ENCODE results near the gene ENOX1. TPM values are rescaled to one million over a fixed set of nuclear protein-coding genes. Genes with fewer than 3 reads are reported as not detected.

ENOX1 gene
- total RNA-seq, 1 experiment from 2014 or later = 0.35 TPM

DNA sequence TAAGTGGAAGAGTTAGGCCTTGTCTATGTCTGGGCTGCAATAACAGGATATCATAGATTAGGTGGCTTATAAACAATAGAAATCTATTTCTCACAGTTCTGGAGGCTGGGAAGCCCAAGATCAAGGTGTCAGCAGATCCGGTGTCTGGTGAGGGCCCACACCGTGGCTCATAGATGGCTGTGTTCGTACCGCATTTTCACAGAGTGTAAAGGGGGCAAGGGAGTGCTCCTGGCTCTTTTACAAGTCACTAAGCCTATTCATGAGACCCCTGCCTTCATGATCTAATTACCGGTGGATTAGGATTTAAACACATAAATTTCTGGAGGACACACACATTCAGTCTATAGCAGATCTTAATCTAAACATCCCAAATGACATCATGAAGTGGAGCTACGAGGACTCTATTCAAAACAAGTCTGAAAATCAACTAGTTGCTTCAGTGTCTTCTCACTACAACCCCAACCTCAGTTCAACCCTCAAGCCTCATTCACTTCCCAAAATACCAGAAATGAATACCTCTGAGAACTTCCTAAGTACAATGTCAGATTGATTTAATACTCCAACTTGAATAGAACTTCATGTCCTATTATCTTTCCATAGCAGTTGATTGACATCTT, 23.5 kb downstream of the ENOX1 start:
- Histone ChIP-seq H3K79me2 (ENCODE audit: low read depth) (no peaks in the 10 kb centered on the region), H4K20me1 (ENCODE audit: insufficient read depth) (no peaks in the 10 kb centered on the region), H3K4me3 (no peak overlapping the region), H3K9me2 (ENCODE audit: insufficient read depth) (no peaks in the 10 kb centered on the region), H3K36me3 (ENCODE audit: low read depth) (no peaks in the 10 kb centered on the region), H3K9me3 (ENCODE audit: insufficient read depth, low read depth) (no peaks in the 10 kb centered on the region), H3K27me3 (ENCODE audit: insufficient read depth, low read depth) (no peaks in the 10 kb centered on the region), H3F3A (ENCODE audit: insufficient read depth, low read depth) (no peaks in the 10 kb centered on the region), H3K27ac (no peak overlapping the region), H3K4me2 (no peak overlapping the region), H2AFZ (no peak overlapping the region), H3K4me1 (replicated peaks; ENCODE audit: insufficient read depth) (no peaks in the 10 kb centered on the region)
- intact Hi-C loops (cut with micrococcal nuclease; ENCODE audit: unreplicated experiment) = no loop called here
- TF ChIP-seq, protein P1, sequence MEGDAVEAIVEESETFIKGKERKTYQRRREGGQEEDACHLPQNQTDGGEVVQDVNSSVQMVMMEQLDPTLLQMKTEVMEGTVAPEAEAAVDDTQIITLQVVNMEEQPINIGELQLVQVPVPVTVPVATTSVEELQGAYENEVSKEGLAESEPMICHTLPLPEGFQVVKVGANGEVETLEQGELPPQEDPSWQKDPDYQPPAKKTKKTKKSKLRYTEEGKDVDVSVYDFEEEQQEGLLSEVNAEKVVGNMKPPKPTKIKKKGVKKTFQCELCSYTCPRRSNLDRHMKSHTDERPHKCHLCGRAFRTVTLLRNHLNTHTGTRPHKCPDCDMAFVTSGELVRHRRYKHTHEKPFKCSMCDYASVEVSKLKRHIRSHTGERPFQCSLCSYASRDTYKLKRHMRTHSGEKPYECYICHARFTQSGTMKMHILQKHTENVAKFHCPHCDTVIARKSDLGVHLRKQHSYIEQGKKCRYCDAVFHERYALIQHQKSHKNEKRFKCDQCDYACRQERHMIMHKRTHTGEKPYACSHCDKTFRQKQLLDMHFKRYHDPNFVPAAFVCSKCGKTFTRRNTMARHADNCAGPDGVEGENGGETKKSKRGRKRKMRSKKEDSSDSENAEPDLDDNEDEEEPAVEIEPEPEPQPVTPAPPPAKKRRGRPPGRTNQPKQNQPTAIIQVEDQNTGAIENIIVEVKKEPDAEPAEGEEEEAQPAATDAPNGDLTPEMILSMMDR (conservative IDR thresholded peaks at IDR 0.05) = no peak
- TF ChIP-seq EZH2 (IDR thresholded peaks at IDR 0.05; ENCODE audit: low read depth) = no peak
- POLR2A ChIA-PET (ENCODE audit: unreplicated experiment) = no interaction called here
- CTCF ChIA-PET = no interaction called here
- BruUV-seq (replicated peaks) = no TSS peak
- DNase-seq = no peak

DNA sequence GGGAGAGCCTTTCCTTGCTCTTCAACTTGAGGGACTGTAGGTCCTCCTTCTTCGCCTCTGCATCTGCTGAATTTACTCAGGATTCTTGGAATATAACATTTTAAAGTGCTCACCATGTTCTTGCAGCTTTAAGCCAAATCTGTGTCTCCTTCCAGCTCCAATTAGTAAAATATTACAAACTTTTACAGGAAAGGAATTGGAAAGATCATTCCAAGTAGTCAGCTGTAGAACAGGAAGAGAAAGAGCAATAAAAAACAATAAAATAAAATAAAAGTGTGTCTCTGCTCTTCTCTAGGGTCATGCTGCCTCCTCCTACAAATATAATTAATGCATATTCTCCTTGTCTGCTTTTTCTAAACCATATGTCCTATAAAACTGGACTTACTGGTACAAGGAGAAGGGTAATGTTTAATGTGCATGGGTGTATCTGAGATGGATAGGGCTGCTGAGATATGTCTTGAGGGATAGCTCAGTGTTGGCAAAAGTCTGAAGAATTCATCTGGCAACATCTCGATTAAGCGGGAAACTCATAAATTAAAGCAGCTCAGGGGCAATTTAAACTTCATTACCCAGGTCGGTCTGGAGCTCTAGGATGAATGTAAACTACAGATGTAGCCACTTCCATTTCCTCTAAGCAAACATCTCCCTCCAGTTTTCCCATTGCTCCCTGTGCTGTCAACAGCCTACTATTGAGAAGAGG, 25.0 kb downstream of the ENOX1 start:
- no peak overlapping the region for H2AFZ ChIP-seq
- intact Hi-C loops (cut with micrococcal nuclease; ENCODE audit: unreplicated experiment) = no loop called here
- H3K27me3 ChIP-seq (ENCODE audit: insufficient read depth, low read depth) = no peaks in the 10 kb centered on the region
- CTCF ChIA-PET = no interaction called here
- no peak for DNase-seq
- no TSS peak for BruUV-seq (replicated peaks)
- H3K9me3 ChIP-seq (ENCODE audit: insufficient read depth, low read depth) = no peaks in the 10 kb centered on the region
- H3K27ac ChIP-seq = no peak overlapping the region
- no peak for TF ChIP-seq EZH2 (IDR thresholded peaks at IDR 0.05; ENCODE audit: low read depth)
- TF ChIP-seq, protein P1 (conservative IDR thresholded peaks at IDR 0.05) = no peak
- H3K79me2 ChIP-seq (ENCODE audit: low read depth) = no peaks in the 10 kb centered on the region
- no peaks in the 10 kb centered on the region for H3K36me3 ChIP-seq (ENCODE audit: low read depth)
- H4K20me1 ChIP-seq (ENCODE audit: insufficient read depth) = no peaks in the 10 kb centered on the region
- no peak overlapping the region for H3K4me2 ChIP-seq
- no peak overlapping the region for H3K4me3 ChIP-seq
- H3K4me1 ChIP-seq (replicated peaks; ENCODE audit: insufficient read depth) = no peaks in the 10 kb centered on the region
- H3F3A ChIP-seq (ENCODE audit: insufficient read depth, low read depth) = no peaks in the 10 kb centered on the region
- POLR2A ChIA-PET (ENCODE audit: unreplicated experiment) = interaction anchor here (0.6 kb wide), 1 partner anchor 76 kb away, joined by 6 read pairs; no protein-coding TSS in a partner anchor
- H3K9me2 ChIP-seq (ENCODE audit: insufficient read depth) = no peaks in the 10 kb centered on the region

DNA sequence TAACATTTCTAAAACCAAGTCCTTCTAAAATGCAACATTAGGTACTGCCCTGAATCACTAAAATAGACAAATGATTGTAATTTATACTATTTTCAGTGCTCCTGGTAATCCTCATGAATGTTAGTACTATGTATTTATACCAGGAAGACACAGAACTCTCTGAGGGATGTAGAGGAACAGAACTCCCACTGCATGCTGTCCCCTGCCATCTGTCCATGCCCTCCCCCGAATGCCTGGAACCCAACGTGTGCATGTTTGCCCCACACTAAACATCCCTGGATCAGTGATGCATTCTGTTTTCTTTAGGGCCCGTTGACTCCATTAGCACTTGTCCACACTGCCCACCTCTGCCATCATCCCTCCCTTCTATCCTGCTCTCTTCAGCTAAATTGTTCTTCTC, 26.5 kb downstream of the ENOX1 start:
- TF ChIP-seq, protein P1 (conservative IDR thresholded peaks at IDR 0.05) = no peak
- TF ChIP-seq EZH2 (IDR thresholded peaks at IDR 0.05; ENCODE audit: low read depth) = no peak
- Histone ChIP-seq H3K36me3 (ENCODE audit: low read depth) (no peaks in the 10 kb centered on the region), H3K27me3 (ENCODE audit: insufficient read depth, low read depth) (no peaks in the 10 kb centered on the region), H3K9me3 (ENCODE audit: insufficient read depth, low read depth) (no peaks in the 10 kb centered on the region), H2AFZ (no peak overlapping the region), H3K4me3 (no peak overlapping the region), H3K4me1 (replicated peaks; ENCODE audit: insufficient read depth) (no peaks in the 10 kb centered on the region), H3K79me2 (ENCODE audit: low read depth) (no peaks in the 10 kb centered on the region), H4K20me1 (ENCODE audit: insufficient read depth) (no peaks in the 10 kb centered on the region), H3K27ac (no peak overlapping the region), H3K9me2 (ENCODE audit: insufficient read depth) (no peaks in the 10 kb centered on the region), H3F3A (ENCODE audit: insufficient read depth, low read depth) (no peaks in the 10 kb centered on the region), H3K4me2 (no peak overlapping the region)
- no peak for DNase-seq
- ChIA-PET POLR2A (ENCODE audit: unreplicated experiment) (no interaction called here), CTCF (no interaction called here)
- BruUV-seq (replicated peaks) = no TSS peak
- intact Hi-C loops (cut with micrococcal nuclease; ENCODE audit: unreplicated experiment) = no loop called here
